GM10266 (cell line): Measurements from ENCODE around the gene TMEM201.

Experiments used
- DNase-seq: peaks from one replicate; pipeline ENCODE4 v3.0.0; 2012; ENCODE audit errors: extremely low spot score
- TF ChIP-seq, protein P1 (sequence below): IDR thresholded peaks from 2 replicates; pipeline ENCODE4 v1.5.1; 2012; ENCODE audit warnings: mild to moderate bottlenecking, low read depth; ENCODE audit not compliant: control insufficient read depth, insufficient read depth; ENCODE audit errors: missing control alignments

TMEM201 gene

DNA sequence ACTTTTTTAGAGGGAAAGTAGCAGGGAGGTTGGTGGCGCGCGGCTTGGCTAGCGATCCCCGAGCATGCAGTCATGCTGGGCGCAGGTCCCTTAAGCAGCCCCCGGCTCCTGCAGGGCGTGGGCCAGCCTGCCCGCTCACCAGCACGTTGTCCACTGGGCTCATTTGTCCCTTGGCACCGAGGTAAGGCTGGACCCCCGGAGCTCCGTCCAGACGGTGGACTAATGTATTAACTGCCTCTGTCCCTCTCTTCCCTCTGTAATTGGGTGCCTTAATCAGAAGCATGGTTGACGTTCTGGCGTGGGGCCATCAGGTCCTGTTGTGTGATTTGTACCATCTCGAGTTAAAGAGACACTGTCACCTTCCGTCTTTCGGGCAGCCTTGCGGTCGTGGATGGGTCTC is 17.7 kb downstream of the TMEM201 start:
- DNase-seq = no peak
- TF ChIP-seq, protein P1, sequence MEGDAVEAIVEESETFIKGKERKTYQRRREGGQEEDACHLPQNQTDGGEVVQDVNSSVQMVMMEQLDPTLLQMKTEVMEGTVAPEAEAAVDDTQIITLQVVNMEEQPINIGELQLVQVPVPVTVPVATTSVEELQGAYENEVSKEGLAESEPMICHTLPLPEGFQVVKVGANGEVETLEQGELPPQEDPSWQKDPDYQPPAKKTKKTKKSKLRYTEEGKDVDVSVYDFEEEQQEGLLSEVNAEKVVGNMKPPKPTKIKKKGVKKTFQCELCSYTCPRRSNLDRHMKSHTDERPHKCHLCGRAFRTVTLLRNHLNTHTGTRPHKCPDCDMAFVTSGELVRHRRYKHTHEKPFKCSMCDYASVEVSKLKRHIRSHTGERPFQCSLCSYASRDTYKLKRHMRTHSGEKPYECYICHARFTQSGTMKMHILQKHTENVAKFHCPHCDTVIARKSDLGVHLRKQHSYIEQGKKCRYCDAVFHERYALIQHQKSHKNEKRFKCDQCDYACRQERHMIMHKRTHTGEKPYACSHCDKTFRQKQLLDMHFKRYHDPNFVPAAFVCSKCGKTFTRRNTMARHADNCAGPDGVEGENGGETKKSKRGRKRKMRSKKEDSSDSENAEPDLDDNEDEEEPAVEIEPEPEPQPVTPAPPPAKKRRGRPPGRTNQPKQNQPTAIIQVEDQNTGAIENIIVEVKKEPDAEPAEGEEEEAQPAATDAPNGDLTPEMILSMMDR = no peak

DNA sequence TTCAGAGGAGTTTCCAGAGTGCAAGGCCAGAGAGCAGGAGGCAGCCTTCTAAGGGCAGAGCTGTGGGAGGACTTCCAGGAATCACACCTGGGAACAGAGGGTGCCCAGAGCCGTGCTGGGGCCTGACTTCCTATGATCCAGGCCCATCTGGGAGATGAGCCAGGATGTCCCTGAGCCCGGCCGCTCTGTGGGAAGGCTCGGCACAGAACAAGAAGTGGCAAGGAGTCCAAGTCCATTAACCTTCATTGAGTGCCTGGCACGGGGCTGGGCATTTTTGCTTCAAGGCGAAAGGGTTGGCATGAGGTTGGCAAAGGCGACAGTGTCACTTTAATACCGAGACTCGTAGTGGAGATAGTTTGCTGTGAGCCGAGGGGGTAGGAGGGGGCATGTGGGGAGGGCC is 18.2 kb downstream of the TMEM201 start:
- DNase-seq = no peak
- TF ChIP-seq, protein P1 = no peak

DNA sequence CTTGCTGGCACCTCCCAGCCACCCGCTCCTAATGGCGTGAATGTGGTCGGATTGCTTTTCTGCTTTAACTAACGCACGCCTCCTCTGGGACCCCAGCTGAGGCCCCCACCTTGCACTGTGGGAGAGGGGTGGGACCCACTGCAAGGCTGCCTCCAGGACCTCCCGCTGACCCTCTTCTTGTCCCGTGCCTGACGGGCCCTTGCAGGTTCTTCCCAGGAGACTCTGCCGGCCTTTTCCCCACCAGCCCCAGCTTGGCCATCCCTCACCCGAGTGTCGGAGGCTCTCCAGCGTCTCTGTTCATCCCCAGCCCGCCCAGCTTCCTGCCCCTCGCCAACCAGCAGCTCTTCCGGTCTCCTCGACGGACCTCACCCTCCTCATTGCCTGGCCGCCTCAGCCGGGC is 18.6 kb downstream of the TMEM201 start:
- DNase-seq = no peak
- TF ChIP-seq, protein P1 = no peak

DNA sequence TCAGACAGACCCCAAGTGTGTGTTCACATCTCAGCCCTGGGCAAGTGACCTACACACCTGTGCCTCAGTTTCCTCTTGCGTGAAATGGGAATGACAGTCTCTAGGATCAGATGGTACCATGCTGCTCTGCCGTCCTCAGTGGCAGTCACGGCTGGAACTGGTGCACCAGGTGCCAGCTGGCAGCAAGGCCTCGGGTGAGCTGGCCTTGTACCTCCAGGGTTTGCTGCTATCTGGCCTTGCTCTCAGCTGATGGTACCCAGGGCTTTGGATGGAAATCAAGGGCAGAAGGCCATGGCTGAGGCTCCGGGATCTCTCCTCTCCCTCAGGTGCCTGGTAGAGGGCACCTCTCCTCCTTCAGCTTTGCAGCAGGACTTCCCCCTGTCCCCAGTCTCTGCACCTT is 21.3 kb downstream of the TMEM201 start:
- TF ChIP-seq, protein P1 = no peak

DNA sequence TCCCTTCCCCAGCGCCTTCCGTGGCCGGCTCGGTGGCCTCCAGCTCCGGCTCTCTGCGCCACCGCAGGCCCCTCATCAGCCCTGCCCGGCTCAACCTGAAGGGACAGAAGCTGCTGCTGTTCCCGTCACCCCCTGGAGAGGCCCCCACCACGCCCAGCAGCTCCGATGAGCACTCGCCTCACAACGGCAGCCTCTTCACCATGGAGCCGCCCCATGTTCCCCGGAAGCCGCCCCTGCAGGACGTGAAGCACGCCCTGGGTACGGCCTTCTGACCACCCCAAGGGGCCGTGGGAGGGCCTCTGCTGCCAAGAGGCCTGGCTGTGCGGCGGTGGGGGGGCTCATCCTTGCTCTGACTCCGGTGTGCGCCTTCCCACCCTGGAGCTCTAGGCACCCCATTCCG is 21.8 kb downstream of the TMEM201 start:
- DNase-seq = no peak
- TF ChIP-seq, protein P1 = no peak

More for the DNA sequence above, 21.3 kb downstream of the TMEM201 start:
- no peak for DNase-seq

DNA sequence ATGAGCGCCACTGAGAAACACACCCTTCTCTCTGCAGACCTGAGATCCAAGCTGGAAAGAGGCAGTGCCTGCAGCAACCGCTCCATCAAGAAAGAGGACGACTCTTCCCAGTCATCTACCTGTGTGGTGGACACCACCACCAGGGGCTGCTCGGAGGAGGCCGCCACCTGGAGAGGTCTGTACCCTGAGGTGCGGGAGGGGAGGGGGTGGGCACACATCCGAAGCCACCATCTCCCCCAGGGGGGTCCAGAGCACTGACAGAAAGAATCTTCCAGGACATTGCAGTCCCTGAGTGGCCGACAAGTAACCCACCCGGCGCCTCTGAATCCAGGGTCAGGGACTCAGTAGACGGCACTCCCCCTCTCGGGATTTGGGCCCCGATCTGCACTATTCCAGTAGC is 23.0 kb downstream of the TMEM201 start:
- TF ChIP-seq, protein P1 = no peak
- no peak for DNase-seq

DNA sequence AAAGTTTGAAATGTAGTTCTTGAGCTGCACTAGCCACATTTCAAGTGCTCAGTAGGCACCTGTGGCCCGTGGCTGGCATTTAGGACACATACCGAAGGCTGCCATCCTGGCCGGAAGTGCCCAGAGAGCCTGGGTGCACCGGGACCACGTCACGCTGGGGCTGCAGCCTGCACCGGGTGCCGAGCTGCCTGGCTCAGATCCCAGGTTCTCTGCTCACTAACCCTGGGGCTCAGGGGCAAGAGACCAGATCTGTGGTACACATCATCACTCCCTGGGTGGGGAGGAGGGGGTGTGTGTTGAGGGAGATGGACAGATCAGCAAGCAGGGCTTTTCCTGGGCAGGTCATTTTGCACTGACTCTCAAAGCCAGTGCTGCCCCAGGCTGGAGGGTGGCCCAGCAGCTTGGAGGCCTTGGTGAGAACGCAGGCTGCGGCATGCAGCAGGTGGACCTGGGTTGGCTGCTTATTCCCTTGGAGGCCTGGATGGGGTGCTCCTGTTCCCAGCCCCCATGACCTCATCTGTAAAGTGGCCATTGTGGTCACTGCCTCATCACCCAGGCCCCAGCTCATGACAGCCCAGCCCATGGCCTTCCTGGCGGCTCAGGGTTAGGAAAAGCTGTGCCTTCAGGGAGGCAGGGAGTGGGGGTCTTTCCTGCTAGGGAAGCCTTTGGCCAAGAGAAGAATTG is 23.6 kb downstream of the TMEM201 start:
- DNase-seq = no peak
- TF ChIP-seq, protein P1 = no peak
